ENCODE results near the gene MCAT. TPM values are rescaled to one million over a fixed set of nuclear protein-coding genes. Genes with fewer than 3 reads are reported as not detected.

MCAT gene
- total RNA-seq, 1 donor from 2014 or later, result 16.6 TPM

DNA sequence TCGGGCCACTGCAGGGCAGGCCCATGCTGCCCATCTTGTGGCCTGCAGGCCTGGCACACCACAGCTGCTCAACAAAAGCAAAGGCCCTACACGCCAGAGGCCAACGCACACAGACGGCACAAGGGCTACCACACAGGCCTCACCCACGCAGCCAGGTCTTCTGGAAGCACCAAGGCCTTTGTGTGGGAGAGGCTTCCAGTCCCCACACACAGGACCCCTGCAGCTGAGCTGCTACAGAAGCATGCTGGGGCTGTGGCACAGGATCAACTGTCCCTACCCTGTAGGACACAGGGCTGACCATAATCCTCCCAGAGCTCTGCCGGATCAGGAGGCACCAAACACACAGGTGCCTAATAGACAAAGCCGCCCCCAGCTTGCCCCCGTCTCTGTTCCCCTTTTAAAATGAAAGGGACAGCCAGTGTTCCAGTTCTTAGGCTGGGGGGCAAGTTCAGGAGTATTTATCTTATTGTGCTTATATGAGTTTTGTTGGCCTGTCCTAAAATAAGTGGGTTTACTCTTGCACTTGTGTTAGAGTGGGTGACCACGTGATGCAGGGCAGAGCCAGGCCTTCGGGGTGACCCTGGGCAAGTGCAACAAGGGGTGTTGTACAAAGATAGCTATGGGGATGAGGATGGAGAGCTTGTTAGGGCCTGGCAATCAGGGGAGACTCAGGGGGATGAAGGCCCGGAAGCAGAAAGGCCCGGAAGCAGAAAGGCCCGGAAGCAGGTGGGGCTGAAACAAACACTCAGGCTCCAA is 38.3 kb upstream of the MCAT start:
- H3K27ac Mint-ChIP-seq (ENCODE audit: unreplicated experiment), result no peak overlapping the region
- no peak overlapping the region for H3K4me3 Mint-ChIP-seq (ENCODE audit: unreplicated experiment)
- no peaks in the 10 kb centered on the region for H3K27me3 Mint-ChIP-seq (ENCODE audit: unreplicated experiment)
- peaks cover 15% of the 10 kb centered on the region for H3K4me1 Mint-ChIP-seq (ENCODE audit: unreplicated experiment)
- peaks cover 18% of the 10 kb centered on the region for H3K36me3 Mint-ChIP-seq (ENCODE audit: unreplicated experiment)
- TF ChIP-seq, protein P1, sequence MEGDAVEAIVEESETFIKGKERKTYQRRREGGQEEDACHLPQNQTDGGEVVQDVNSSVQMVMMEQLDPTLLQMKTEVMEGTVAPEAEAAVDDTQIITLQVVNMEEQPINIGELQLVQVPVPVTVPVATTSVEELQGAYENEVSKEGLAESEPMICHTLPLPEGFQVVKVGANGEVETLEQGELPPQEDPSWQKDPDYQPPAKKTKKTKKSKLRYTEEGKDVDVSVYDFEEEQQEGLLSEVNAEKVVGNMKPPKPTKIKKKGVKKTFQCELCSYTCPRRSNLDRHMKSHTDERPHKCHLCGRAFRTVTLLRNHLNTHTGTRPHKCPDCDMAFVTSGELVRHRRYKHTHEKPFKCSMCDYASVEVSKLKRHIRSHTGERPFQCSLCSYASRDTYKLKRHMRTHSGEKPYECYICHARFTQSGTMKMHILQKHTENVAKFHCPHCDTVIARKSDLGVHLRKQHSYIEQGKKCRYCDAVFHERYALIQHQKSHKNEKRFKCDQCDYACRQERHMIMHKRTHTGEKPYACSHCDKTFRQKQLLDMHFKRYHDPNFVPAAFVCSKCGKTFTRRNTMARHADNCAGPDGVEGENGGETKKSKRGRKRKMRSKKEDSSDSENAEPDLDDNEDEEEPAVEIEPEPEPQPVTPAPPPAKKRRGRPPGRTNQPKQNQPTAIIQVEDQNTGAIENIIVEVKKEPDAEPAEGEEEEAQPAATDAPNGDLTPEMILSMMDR (IDR thresholded peaks at IDR 0.05), result no peak
- H3K9me3 Mint-ChIP-seq (ENCODE audit: unreplicated experiment), result no peaks in the 10 kb centered on the region
- DNase-seq (ENCODE audit: extremely low spot score, unreplicated experiment), result no peak

DNA sequence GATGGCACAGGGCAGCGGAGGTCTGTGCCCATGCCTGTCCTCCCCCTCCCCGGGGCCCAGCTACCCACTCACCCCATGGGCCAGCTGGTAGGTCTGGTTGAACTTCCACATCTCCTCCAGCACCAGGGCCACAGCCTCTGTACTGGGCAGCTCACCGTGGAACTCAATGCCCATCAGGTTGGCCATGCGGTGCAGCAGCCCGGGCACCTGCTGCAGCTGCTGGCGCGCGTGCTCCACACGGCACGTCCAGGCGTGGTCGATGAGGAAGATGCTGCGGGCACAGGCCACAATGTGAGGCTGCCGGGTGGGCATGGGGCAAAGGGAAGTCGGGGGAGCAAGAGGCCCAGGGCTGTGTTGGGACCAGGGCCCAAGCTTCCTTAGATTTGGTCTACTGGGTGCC is 37.5 kb upstream of the MCAT start:
- Mint-ChIP-seq H3K27ac (ENCODE audit: unreplicated experiment) (no peak overlapping the region), H3K4me1 (ENCODE audit: unreplicated experiment) (peaks cover 12% of the 10 kb centered on the region), H3K9me3 (ENCODE audit: unreplicated experiment) (no peaks in the 10 kb centered on the region), H3K36me3 (ENCODE audit: unreplicated experiment) (peaks cover 21% of the 10 kb centered on the region), H3K4me3 (ENCODE audit: unreplicated experiment) (no peak overlapping the region), H3K27me3 (ENCODE audit: unreplicated experiment) (no peaks in the 10 kb centered on the region)
- DNase-seq (ENCODE audit: extremely low spot score, unreplicated experiment), result no peak
- TF ChIP-seq, protein P1 (IDR thresholded peaks at IDR 0.05), result no peak

DNA sequence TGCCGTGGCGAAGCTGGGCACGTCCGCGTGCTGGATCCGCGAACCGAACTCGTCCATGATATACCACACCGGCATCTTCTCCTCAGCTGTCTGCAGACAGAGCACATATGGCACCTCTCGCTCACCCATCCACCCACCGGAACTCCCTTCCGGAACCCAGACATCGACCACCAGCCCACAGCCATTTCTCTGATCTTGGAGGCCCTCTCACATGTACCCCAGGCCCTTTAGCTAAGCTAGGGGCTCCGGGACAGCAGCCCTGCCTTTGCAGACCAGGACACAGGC is 36.7 kb upstream of the MCAT start:
- no peak overlapping the region for H3K4me3 Mint-ChIP-seq (ENCODE audit: unreplicated experiment)
- H3K36me3 Mint-ChIP-seq (ENCODE audit: unreplicated experiment), result peaks cover 21% of the 10 kb centered on the region
- H3K27me3 Mint-ChIP-seq (ENCODE audit: unreplicated experiment), result no peaks in the 10 kb centered on the region
- H3K27ac Mint-ChIP-seq (ENCODE audit: unreplicated experiment), result no peak overlapping the region
- TF ChIP-seq, protein P1 (IDR thresholded peaks at IDR 0.05), result no peak
- H3K4me1 Mint-ChIP-seq (ENCODE audit: unreplicated experiment), result peaks cover 6% of the 10 kb centered on the region
- no peaks in the 10 kb centered on the region for H3K9me3 Mint-ChIP-seq (ENCODE audit: unreplicated experiment)
- DNase-seq (ENCODE audit: extremely low spot score, unreplicated experiment), result no peak

DNA sequence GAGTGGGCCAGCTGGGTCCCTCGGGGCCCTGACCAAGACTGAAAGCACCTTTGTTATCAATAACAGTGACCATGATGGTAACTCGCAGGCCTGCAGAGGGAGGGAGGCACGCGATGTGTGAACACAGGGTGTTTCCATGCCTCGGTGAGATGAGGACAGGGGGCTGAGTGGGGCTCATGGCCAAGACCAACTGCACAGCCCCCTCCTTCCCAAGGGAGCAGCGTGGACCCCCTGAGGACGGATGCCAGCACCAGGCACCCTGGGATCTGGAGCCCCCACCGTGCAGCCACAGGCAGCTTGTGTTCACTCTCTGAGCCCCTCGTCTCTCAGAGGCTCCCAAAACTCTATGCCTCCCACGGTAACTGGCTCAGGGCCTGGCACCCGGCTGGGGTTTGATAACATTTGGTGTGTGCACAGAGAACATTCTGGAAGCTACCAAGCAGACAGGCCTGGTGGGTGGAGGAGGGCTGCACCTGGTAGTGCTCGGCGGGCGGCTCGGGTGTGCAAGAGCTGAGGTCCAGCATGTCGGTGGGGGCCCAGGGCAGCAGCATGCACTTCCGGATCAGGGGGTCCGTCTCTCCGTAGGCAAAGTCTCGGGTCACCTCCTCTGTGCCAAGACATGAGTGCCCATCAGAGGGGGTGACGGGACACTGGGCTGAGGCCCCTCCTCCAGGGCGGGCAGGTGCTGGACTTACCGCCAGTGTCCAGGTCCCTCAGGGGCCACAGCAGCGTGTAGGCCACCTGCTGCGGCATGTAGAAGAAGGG is 36.1 kb upstream of the MCAT start:
- H3K9me3 Mint-ChIP-seq (ENCODE audit: unreplicated experiment), result no peaks in the 10 kb centered on the region
- TF ChIP-seq, protein P1 (IDR thresholded peaks at IDR 0.05), result no peak
- H3K4me3 Mint-ChIP-seq (ENCODE audit: unreplicated experiment), result no peak overlapping the region
- H3K27me3 Mint-ChIP-seq (ENCODE audit: unreplicated experiment), result no peaks in the 10 kb centered on the region
- H3K27ac Mint-ChIP-seq (ENCODE audit: unreplicated experiment), result no peak overlapping the region
- H3K36me3 Mint-ChIP-seq (ENCODE audit: unreplicated experiment), result peaks cover 21% of the 10 kb centered on the region
- peaks cover 1% of the 10 kb centered on the region for H3K4me1 Mint-ChIP-seq (ENCODE audit: unreplicated experiment)
- DNase-seq (ENCODE audit: extremely low spot score, unreplicated experiment), result no peak

DNA sequence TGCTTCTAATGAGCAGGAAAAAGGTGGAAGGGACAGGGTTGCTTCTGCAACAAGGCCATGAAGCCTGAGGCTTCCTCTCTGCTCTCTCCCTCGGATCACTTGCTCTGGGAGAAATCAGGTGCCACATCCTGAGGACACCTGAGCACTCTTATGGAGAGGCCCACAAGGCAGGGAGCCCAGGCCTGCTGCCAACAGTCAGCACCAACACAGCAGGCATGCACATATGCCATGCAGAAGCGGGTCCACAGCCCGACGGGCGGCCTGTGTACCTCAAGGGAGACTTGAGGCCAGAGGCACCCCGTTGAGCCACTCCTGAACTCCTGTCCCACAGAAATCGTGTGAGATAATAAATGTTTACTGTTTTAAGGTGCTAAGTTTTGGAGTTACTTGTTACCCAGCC is 34.3 kb upstream of the MCAT start:
- no peak for DNase-seq (ENCODE audit: extremely low spot score, unreplicated experiment)
- H3K27me3 Mint-ChIP-seq (ENCODE audit: unreplicated experiment), result no peaks in the 10 kb centered on the region
- no peaks in the 10 kb centered on the region for H3K9me3 Mint-ChIP-seq (ENCODE audit: unreplicated experiment)
- no peaks in the 10 kb centered on the region for H3K4me1 Mint-ChIP-seq (ENCODE audit: unreplicated experiment)
- no peak overlapping the region for H3K4me3 Mint-ChIP-seq (ENCODE audit: unreplicated experiment)
- TF ChIP-seq, protein P1 (IDR thresholded peaks at IDR 0.05), result no peak
- H3K36me3 Mint-ChIP-seq (ENCODE audit: unreplicated experiment), result peaks cover 24% of the 10 kb centered on the region
- no peak overlapping the region for H3K27ac Mint-ChIP-seq (ENCODE audit: unreplicated experiment)
